ENCODE results near the gene CCNI2.

DNA sequence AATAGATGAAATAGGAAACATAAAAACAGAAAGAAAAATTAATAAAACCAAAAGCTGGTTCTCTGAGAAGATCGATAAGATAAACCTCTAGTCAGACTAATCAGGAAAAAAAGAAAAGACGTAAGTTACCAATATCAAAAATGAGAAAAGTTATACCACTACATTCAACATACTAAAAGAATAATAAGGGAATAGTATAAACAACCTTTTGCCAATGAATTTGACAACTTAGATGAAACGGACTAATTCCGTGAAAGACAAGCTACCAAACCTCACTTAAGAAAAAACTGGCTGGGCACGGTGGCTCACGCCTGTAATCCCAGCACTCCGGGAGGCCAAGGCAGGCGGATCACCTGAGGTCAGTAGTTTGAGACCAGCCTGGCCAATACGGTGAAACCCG lies 17.3 kb upstream of the CCNI2 start:
- TF ChIP-seq POLR2A (IDR thresholded peaks at IDR 0.05; ENCODE audit: low read depth, low read length) = no peak
- TF ChIP-seq SREBF1 (IDR thresholded peaks at IDR 0.05; ENCODE audit: low read length) = no peak
- TF ChIP-seq ZNF384 (IDR thresholded peaks at IDR 0.05; ENCODE audit: borderline replicate concordance, low read depth, low read length) = no peak
- TF ChIP-seq FOXM1 (IDR thresholded peaks at IDR 0.05; ENCODE audit: low read depth, low read length) = no peak
- TF ChIP-seq, protein P1, sequence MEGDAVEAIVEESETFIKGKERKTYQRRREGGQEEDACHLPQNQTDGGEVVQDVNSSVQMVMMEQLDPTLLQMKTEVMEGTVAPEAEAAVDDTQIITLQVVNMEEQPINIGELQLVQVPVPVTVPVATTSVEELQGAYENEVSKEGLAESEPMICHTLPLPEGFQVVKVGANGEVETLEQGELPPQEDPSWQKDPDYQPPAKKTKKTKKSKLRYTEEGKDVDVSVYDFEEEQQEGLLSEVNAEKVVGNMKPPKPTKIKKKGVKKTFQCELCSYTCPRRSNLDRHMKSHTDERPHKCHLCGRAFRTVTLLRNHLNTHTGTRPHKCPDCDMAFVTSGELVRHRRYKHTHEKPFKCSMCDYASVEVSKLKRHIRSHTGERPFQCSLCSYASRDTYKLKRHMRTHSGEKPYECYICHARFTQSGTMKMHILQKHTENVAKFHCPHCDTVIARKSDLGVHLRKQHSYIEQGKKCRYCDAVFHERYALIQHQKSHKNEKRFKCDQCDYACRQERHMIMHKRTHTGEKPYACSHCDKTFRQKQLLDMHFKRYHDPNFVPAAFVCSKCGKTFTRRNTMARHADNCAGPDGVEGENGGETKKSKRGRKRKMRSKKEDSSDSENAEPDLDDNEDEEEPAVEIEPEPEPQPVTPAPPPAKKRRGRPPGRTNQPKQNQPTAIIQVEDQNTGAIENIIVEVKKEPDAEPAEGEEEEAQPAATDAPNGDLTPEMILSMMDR (IDR thresholded peaks at IDR 0.05 in 2 of 3, conservative IDR thresholded peaks at IDR 0.05 in 1 of 3; ENCODE audit: control insufficient read depth in 2 of 3, extremely low read depth in 1 of 3, insufficient read depth in 1 of 3, low read depth in 3 of 3, low read length in 3 of 3) = no peak
- no peak for TF ChIP-seq EZH2 (IDR thresholded peaks at IDR 0.05; ENCODE audit: borderline replicate concordance, control insufficient read depth, low read depth, low read length)
- no peak for TF ChIP-seq CBX3 (IDR thresholded peaks at IDR 0.05; ENCODE audit: borderline replicate concordance, low read depth)
- TF ChIP-seq BACH1 (IDR thresholded peaks at IDR 0.05; ENCODE audit: borderline replicate concordance) = no peak
- TF ChIP-seq SUZ12 (IDR thresholded peaks at IDR 0.05; ENCODE audit: unreplicated experiment) = no peak
- TF ChIP-seq, protein P2, sequence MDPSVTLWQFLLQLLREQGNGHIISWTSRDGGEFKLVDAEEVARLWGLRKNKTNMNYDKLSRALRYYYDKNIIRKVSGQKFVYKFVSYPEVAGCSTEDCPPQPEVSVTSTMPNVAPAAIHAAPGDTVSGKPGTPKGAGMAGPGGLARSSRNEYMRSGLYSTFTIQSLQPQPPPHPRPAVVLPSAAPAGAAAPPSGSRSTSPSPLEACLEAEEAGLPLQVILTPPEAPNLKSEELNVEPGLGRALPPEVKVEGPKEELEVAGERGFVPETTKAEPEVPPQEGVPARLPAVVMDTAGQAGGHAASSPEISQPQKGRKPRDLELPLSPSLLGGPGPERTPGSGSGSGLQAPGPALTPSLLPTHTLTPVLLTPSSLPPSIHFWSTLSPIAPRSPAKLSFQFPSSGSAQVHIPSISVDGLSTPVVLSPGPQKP (IDR thresholded peaks at IDR 0.05; ENCODE audit: low read depth, low read length) = no peak
- TF ChIP-seq GATAD2B (conservative IDR thresholded peaks at IDR 0.05; ENCODE audit: low read depth) = no peak
- TF ChIP-seq MEF2B (IDR thresholded peaks at IDR 0.05; ENCODE audit: partially characterized antibody, poor library complexity, severe bottlenecking) = no peak
- TF ChIP-seq, protein P3, sequence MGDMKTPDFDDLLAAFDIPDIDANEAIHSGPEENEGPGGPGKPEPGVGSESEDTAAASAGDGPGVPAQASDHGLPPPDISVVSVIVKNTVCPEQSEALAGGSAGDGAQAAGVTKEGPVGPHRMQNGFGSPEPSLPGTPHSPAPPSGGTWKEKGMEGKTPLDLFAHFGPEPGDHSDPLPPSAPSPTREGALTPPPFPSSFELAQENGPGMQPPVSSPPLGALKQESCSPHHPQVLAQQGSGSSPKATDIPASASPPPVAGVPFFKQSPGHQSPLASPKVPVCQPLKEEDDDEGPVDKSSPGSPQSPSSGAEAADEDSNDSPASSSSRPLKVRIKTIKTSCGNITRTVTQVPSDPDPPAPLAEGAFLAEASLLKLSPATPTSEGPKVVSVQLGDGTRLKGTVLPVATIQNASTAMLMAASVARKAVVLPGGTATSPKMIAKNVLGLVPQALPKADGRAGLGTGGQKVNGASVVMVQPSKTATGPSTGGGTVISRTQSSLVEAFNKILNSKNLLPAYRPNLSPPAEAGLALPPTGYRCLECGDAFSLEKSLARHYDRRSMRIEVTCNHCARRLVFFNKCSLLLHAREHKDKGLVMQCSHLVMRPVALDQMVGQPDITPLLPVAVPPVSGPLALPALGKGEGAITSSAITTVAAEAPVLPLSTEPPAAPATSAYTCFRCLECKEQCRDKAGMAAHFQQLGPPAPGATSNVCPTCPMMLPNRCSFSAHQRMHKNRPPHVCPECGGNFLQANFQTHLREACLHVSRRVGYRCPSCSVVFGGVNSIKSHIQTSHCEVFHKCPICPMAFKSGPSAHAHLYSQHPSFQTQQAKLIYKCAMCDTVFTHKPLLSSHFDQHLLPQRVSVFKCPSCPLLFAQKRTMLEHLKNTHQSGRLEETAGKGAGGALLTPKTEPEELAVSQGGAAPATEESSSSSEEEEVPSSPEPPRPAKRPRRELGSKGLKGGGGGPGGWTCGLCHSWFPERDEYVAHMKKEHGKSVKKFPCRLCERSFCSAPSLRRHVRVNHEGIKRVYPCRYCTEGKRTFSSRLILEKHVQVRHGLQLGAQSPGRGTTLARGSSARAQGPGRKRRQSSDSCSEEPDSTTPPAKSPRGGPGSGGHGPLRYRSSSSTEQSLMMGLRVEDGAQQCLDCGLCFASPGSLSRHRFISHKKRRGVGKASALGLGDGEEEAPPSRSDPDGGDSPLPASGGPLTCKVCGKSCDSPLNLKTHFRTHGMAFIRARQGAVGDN (IDR thresholded peaks at IDR 0.05) = no peak
